Activated naive CD8-positive, alpha-beta T cell treated with anti-CD3 and anti-CD28 coated beads, Interleukin-2, amount 10 ng/mL, durations not matched to agents 7 days and 5 days (primary cell): ENCODE results near the gene CFAP58. TPM values are rescaled to one million over a fixed set of nuclear protein-coding genes. Genes with fewer than 3 reads are reported as not detected.

ENCODE experiments used
- ATAC-seq: fragments of 150-1000 bp; cut with Tn5 transposase; one replicate; pipeline ENCODE4 v1.10.0; 2021; ENCODE audit warnings: low read depth, moderate library complexity
- POLR2A ChIA-PET: fragments of 350-600 bp; sonication (Branson Sonifier 250); formaldehyde crosslinking; loops from one replicate; lab custom pipeline; 2021; ENCODE audit warnings: antibody characterized with exemption; lab: Charles Lee
- DNase-seq: peaks from one replicate; pipeline ENCODE4 v3.0.0; 2021
- H3K27ac Mint-ChIP-seq: one replicate; pipeline ENCODE4 v1.8.0; 2022; ENCODE audit warnings: mild to moderate bottlenecking, mixed read lengths
- H3K27me3 Mint-ChIP-seq: one replicate; pipeline ENCODE4 v1.8.0; 2022; ENCODE audit warnings: mild to moderate bottlenecking, moderate library complexity, mixed read lengths
- H3K36me3 Mint-ChIP-seq: one replicate; pipeline ENCODE4 v1.8.0; 2021; ENCODE audit warnings: mild to moderate bottlenecking, mixed read lengths
- H3K4me1 Mint-ChIP-seq: one replicate; pipeline ENCODE4 v1.8.0; 2021; ENCODE audit warnings: mixed read lengths
- H3K4me3 Mint-ChIP-seq: one replicate; pipeline ENCODE4 v1.8.0; 2022; ENCODE audit warnings: mild to moderate bottlenecking, moderate library complexity, mixed read lengths
- H3K9me3 Mint-ChIP-seq: one replicate; pipeline ENCODE4 v1.8.0; 2021; ENCODE audit warnings: mixed read lengths
- total RNA-seq, 2 experiments: library from RNA; stranded (reverse); gene quantifications; one replicate each; pipeline ENCODE4 v1.2.3, GENCODE V29; 2021

Gene CFAP58
- total RNA-seq, 2 experiments from 2014 or later: 0.28 to 0.34 TPM

- POLR2A ChIA-PET: no interaction called here
Observed at GRCh38 chr10:104344219-104344618, 9.4 kb upstream of the CFAP58 start.

GRCh38 chr10:104345515-104345914 is 8.1 kb upstream of the CFAP58 start:
- POLR2A ChIA-PET: interaction anchor here (2.4 kb wide), 1 partner anchor 7 kb away, joined by 11 read pairs; the partner anchor contains the start of gene ITPRIP
- Mint-ChIP-seq H3K27me3 (peaks cover under 1% of the 10 kb centered on the region), H3K4me3 (no peak overlapping the region), H3K9me3 (peaks cover 6% of the 10 kb centered on the region), H3K27ac (no peak overlapping the region), H3K36me3 (peaks cover 6% of the 10 kb centered on the region), H3K4me1 (peaks cover 8% of the 10 kb centered on the region)
- DNase-seq (no peak), ATAC-seq (no peak)

More at GRCh38 chr10:104344219-104344618, 9.4 kb upstream of the CFAP58 start:
- peaks cover 6% of the 10 kb centered on the region for H3K27me3 Mint-ChIP-seq
- no peak for DNase-seq
- no peak overlapping the region for H3K27ac Mint-ChIP-seq
- H3K4me1 Mint-ChIP-seq: peaks cover 18% of the 10 kb centered on the region
- peaks cover 6% of the 10 kb centered on the region for H3K9me3 Mint-ChIP-seq
- no peak overlapping the region for H3K4me3 Mint-ChIP-seq
- no peak for ATAC-seq
- peaks cover 6% of the 10 kb centered on the region for H3K36me3 Mint-ChIP-seq

GRCh38 chr10:104345941-104346340 is 7.7 kb upstream of the CFAP58 start:
- Mint-ChIP-seq H3K9me3 (peaks cover 6% of the 10 kb centered on the region), H3K36me3 (peaks cover 6% of the 10 kb centered on the region), H3K4me3 (no peak overlapping the region), H3K4me1 (peaks cover 10% of the 10 kb centered on the region), H3K27ac (peak overlapping the region; percentile 52), H3K27me3 (no peaks in the 10 kb centered on the region)
- ATAC-seq: peak; percentile 64
- POLR2A ChIA-PET: interaction anchor here (2.4 kb wide), 1 partner anchor 8 kb away, joined by 11 read pairs; the partner anchor contains the start of gene ITPRIP
- DNase-seq: no peak

- ATAC-seq (no peak), DNase-seq (no peak)
- peak overlapping the region; percentile 54 for H3K27ac Mint-ChIP-seq
- no peak overlapping the region for H3K4me3 Mint-ChIP-seq
- peaks cover 22% of the 10 kb centered on the region for H3K4me1 Mint-ChIP-seq
- H3K36me3 Mint-ChIP-seq: peaks cover 6% of the 10 kb centered on the region
- peaks cover 6% of the 10 kb centered on the region for H3K9me3 Mint-ChIP-seq
- POLR2A ChIA-PET: interaction anchor here (1.1 to 2.4 kb wide), 2 partner anchors 9 to 41 kb away, joined by 3 to 11 read pairs; partner anchors contain the start of gene ITPRIP
- H3K27me3 Mint-ChIP-seq: no peaks in the 10 kb centered on the region
Observed at GRCh38 chr10:104347295-104348045, 6.2 kb upstream of the CFAP58 start.

GRCh38 chr10:104348601-104349000 is 5.0 kb upstream of the CFAP58 start:
- peaks cover 6% of the 10 kb centered on the region for H3K9me3 Mint-ChIP-seq
- no peak overlapping the region for H3K27ac Mint-ChIP-seq
- peaks cover 26% of the 10 kb centered on the region for H3K4me1 Mint-ChIP-seq
- H3K36me3 Mint-ChIP-seq: peaks cover 6% of the 10 kb centered on the region
- H3K27me3 Mint-ChIP-seq: no peaks in the 10 kb centered on the region
- POLR2A ChIA-PET: interaction anchor here (2.0 kb wide), 1 partner anchor 10 kb away, joined by 8 read pairs; the partner anchor contains the start of gene ITPRIP
- no peak for ATAC-seq
- no peak for DNase-seq
- no peak overlapping the region for H3K4me3 Mint-ChIP-seq

- no peak overlapping the region for H3K27ac Mint-ChIP-seq
- H3K27me3 Mint-ChIP-seq: no peaks in the 10 kb centered on the region
- ATAC-seq (no peak), DNase-seq (no peak)
- H3K36me3 Mint-ChIP-seq: peaks cover 6% of the 10 kb centered on the region
- H3K9me3 Mint-ChIP-seq: peaks cover 6% of the 10 kb centered on the region
- peaks cover 26% of the 10 kb centered on the region for H3K4me1 Mint-ChIP-seq
- H3K4me3 Mint-ChIP-seq: no peak overlapping the region
- POLR2A ChIA-PET: interaction anchor here (0.6 to 2.3 kb wide), 3 partner anchors 11 to 44 kb away, joined by 4 to 11 read pairs (median 8); partner anchors contain the start of gene ITPRIP
Observed at GRCh38 chr10:104349623-104350126, 4.0 kb upstream of the CFAP58 start.

- H3K27me3 Mint-ChIP-seq: no peaks in the 10 kb centered on the region
- no peak for DNase-seq
- peaks cover 6% of the 10 kb centered on the region for H3K36me3 Mint-ChIP-seq
- ATAC-seq: peak; percentile 41
- H3K4me1 Mint-ChIP-seq: peaks cover 26% of the 10 kb centered on the region
- POLR2A ChIA-PET: interaction anchor here (0.6 to 4.8 kb wide), 6 partner anchors 12 to 59 kb away, joined by 3 to 33 read pairs (median 8); partner anchors contain the start of gene ITPRIP
- H3K9me3 Mint-ChIP-seq: peaks cover 6% of the 10 kb centered on the region
- H3K27ac Mint-ChIP-seq: no peak overlapping the region
- H3K4me3 Mint-ChIP-seq: no peak overlapping the region
Observed at GRCh38 chr10:104350127-104350635, 3.5 kb upstream of the CFAP58 start.

GRCh38 chr10:104351061-104351702 is 2.5 kb upstream of the CFAP58 start:
- no peak for DNase-seq
- H3K4me3 Mint-ChIP-seq: no peak overlapping the region
- ATAC-seq: no peak

GRCh38 chr10:104351919-104352318 is 1.7 kb upstream of the CFAP58 start:
- no peak for DNase-seq

More at GRCh38 chr10:104351061-104351702, 2.5 kb upstream of the CFAP58 start:
- Mint-ChIP-seq H3K27me3 (no peaks in the 10 kb centered on the region), H3K4me1 (peaks cover 19% of the 10 kb centered on the region), H3K27ac (peak overlapping the region; percentile 67), H3K9me3 (no peaks in the 10 kb centered on the region), H3K36me3 (no peaks in the 10 kb centered on the region)
- POLR2A ChIA-PET: interaction anchor here (1.0 to 4.8 kb wide), 7 partner anchors 13 to 60 kb away, joined by 3 to 33 read pairs (median 4); partner anchors contain the start of gene ITPRIP

GRCh38 chr10:104359811-104360210 is 6.2 kb downstream of the CFAP58 start:
- ATAC-seq (no peak), DNase-seq (no peak)
- peaks cover 10% of the 10 kb centered on the region for H3K27me3 Mint-ChIP-seq
- no peak overlapping the region for H3K27ac Mint-ChIP-seq
- peaks cover 1% of the 10 kb centered on the region for H3K36me3 Mint-ChIP-seq
- peaks cover 8% of the 10 kb centered on the region for H3K9me3 Mint-ChIP-seq
- peaks cover 6% of the 10 kb centered on the region for H3K4me1 Mint-ChIP-seq
- no peak overlapping the region for H3K4me3 Mint-ChIP-seq
- POLR2A ChIA-PET: no interaction called here

More at GRCh38 chr10:104351919-104352318, 1.7 kb upstream of the CFAP58 start:
- Mint-ChIP-seq H3K9me3 (no peaks in the 10 kb centered on the region), H3K36me3 (no peaks in the 10 kb centered on the region), H3K27ac (peak overlapping the region; percentile 27), H3K27me3 (no peaks in the 10 kb centered on the region), H3K4me3 (no peak overlapping the region), H3K4me1 (peaks cover 18% of the 10 kb centered on the region)
- POLR2A ChIA-PET: interaction anchor here (1.1 to 4.8 kb wide), 5 partner anchors 14 to 60 kb away, joined by 3 to 33 read pairs (median 4); partner anchors contain the start of gene ITPRIP
- ATAC-seq: no peak

- peaks cover under 1% of the 10 kb centered on the region for H3K36me3 Mint-ChIP-seq
- DNase-seq: no peak
- POLR2A ChIA-PET: no interaction called here
Observed at GRCh38 chr10:104367904-104368303, 14.3 kb downstream of the CFAP58 start.

GRCh38 chr10:104368381-104368780 is 14.7 kb downstream of the CFAP58 start:
- DNase-seq (no peak), ATAC-seq (no peak)
- Mint-ChIP-seq H3K4me1 (peaks cover under 1% of the 10 kb centered on the region), H3K36me3 (no peaks in the 10 kb centered on the region), H3K27me3 (peaks cover 35% of the 10 kb centered on the region), H3K4me3 (no peak overlapping the region), H3K9me3 (peaks cover under 1% of the 10 kb centered on the region), H3K27ac (no peak overlapping the region)
- POLR2A ChIA-PET: no interaction called here

More at GRCh38 chr10:104367904-104368303, 14.3 kb downstream of the CFAP58 start:
- Mint-ChIP-seq H3K4me1 (peaks cover 2% of the 10 kb centered on the region), H3K4me3 (no peak overlapping the region), H3K27me3 (peaks cover 30% of the 10 kb centered on the region), H3K27ac (no peak overlapping the region), H3K9me3 (peaks cover 1% of the 10 kb centered on the region)
- no peak for ATAC-seq

GRCh38 chr10:104371753-104372152 is 18.1 kb downstream of the CFAP58 start:
- Mint-ChIP-seq H3K27me3 (peaks cover 44% of the 10 kb centered on the region), H3K36me3 (no peaks in the 10 kb centered on the region), H3K4me3 (no peak overlapping the region), H3K9me3 (no peaks in the 10 kb centered on the region), H3K4me1 (no peaks in the 10 kb centered on the region), H3K27ac (no peak overlapping the region)
- DNase-seq: no peak
- POLR2A ChIA-PET: no interaction called here
- no peak for ATAC-seq
